AG04449 (cell line): Measurements from ENCODE around the gene SUCLG2.
A peak's percentile ranks its signal among the peaks of the same experiment; 100 is the strongest.

Experiments used
- CTCF ChIA-PET: fragments of 350-600 bp; formaldehyde crosslinking; extraction: SDS; loops from one replicate; lab custom pipeline; 2021; ENCODE audit warnings: antibody characterized with exemption; lab: Yijun Ruan, JAX
- POLR2A ChIA-PET: fragments of 400-600, 350-600 bp; formaldehyde crosslinking; extraction: SDS; loops from one replicate; lab custom pipeline; 2020; ENCODE audit warnings: antibody characterized with exemption, inconsistent platforms; lab: Yijun Ruan, JAX
- DNase-seq: peaks from one replicate; pipeline ENCODE4 v3.0.0-alpha.2; 2010; ENCODE audit warnings: low read depth, low spot score
- H3K4me3 ChIP-seq: 2 replicates; pipeline ENCODE4 v1.5.1; 2011; ENCODE audit warnings: low read depth, mild to moderate bottlenecking, control low read depth, low read length
- TF ChIP-seq, protein P1 (sequence below): IDR thresholded peaks from one replicate; pipeline ENCODE4 v1.5.1; 2011; ENCODE audit warnings: mild to moderate bottlenecking, moderate library complexity, low read length, control low read depth, inconsistent platforms; ENCODE audit not compliant: insufficient read depth; ENCODE audit errors: missing control alignments

SUCLG2 gene

DNA sequence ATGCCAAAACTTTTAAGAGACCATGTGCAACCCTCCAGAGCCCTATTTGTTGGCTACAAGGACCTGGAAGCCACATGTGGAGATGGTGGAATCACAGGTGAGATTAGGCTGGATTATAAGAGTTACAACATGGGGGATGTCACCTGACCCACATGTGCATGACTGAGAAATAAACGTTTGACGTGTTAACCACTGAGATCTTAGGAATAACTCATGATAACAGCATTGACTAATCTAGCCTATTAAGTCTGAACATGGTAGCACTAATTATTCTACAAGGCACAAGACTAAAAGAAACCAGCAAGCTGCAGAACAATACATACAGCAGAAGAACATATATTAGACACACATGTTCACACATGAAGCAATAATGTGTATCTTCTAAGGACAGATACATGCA is 38.4 kb downstream of the SUCLG2 start:
- ChIA-PET POLR2A (no interaction called here), CTCF (interaction anchor here (1.1 kb wide), 1 partner anchor 10 kb away, joined by 4 read pairs; no protein-coding TSS in a partner anchor)
- no peak overlapping the region for H3K4me3 ChIP-seq
- TF ChIP-seq, protein P1, sequence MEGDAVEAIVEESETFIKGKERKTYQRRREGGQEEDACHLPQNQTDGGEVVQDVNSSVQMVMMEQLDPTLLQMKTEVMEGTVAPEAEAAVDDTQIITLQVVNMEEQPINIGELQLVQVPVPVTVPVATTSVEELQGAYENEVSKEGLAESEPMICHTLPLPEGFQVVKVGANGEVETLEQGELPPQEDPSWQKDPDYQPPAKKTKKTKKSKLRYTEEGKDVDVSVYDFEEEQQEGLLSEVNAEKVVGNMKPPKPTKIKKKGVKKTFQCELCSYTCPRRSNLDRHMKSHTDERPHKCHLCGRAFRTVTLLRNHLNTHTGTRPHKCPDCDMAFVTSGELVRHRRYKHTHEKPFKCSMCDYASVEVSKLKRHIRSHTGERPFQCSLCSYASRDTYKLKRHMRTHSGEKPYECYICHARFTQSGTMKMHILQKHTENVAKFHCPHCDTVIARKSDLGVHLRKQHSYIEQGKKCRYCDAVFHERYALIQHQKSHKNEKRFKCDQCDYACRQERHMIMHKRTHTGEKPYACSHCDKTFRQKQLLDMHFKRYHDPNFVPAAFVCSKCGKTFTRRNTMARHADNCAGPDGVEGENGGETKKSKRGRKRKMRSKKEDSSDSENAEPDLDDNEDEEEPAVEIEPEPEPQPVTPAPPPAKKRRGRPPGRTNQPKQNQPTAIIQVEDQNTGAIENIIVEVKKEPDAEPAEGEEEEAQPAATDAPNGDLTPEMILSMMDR, result no peak
- DNase-seq, result no peak

DNA sequence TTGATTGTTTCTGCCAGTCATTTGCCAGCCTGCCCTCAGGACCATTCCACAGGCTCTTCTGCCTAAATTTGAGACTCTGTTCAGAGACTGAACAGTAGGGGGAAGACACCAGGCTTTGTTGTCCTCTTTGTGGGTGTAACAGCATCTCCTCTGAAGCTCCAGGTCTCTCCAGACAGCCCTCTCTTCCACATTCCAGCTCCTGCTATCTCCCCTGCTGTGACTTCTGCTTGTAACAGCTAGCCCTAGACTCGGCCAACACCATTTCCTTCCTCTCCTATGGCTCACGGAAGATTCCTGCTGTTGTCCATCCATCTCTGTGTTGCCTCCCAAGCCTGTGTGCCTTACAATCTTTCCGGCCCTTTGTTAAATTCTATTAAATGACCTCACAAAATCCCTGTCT is 40.2 kb downstream of the SUCLG2 start:
- CTCF ChIA-PET, result interaction anchor here (1.4 kb wide), 1 partner anchor 9 kb away, joined by 4 read pairs; no protein-coding TSS in a partner anchor
- no peak overlapping the region for H3K4me3 ChIP-seq
- no peak for DNase-seq
- POLR2A ChIA-PET, result no interaction called here
- TF ChIP-seq, protein P1, result no peak

DNA sequence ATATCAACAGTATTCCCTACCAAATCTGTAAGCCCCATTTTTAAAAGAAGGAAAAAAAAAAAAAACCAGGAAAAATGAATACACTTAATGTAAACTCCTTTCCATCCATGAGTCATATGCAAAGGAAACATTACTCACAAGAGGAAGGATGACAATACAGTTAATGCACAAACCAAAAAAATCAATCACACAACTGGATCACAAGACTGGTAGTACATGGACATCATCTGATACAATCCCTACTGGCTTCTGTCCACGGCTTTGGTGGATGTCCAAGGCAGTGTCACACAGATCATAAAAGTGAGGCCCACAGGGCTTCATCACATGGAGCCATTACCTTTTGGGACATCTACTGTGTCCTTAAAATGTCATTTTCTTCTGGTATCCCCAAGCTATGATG is 44.0 kb downstream of the SUCLG2 start:
- POLR2A ChIA-PET, result no interaction called here
- H3K4me3 ChIP-seq, result no peak overlapping the region
- TF ChIP-seq, protein P1, result no peak
- CTCF ChIA-PET, result no interaction called here
- no peak for DNase-seq

DNA sequence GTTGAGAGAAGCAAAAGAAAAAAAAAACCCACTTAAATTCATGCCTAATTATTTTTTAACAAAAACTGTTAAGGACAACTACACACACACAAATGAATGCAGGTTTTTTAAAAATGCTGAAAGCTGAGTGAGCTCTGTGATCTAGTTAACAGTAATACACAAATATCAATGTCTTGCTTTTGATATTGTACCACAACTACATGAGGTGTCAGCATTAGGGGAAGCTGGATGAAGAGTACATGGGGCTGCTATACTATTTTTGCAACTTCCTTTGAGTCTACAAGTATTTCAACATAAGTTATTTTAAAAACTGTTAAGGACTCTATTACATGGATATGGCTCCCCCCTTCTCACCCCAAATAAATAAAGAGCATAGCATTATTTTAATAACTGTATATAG is 44.7 kb downstream of the SUCLG2 start:
- ChIA-PET CTCF (interaction anchor here (0.9 to 1.4 kb wide), 3 partner anchors 9 to 226 kb away, joined by 3 to 5 read pairs (median 3); no protein-coding TSS in a partner anchor), POLR2A (no interaction called here)
- DNase-seq, result no peak
- no peak overlapping the region for H3K4me3 ChIP-seq
- TF ChIP-seq, protein P1, result no peak

DNA sequence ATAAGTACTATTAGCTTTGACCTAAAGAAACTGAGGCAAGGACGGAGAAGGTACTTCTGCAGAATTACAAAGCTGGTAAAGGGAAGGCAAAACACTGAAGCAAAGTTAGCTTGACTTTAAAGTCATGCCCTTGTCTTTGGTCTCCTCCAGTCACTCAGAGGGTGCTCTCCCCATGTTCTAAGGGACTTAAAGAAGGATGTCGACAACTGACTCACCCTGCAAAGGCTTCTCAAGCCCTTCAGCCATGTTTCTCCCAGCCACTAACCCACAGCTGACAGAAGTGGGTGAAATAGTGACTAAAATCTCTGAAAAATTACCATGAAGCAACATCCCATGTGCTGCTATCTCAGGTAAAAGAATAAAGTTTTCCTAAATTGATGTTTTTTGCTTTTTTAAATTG is 46.4 kb downstream of the SUCLG2 start:
- no peak overlapping the region for H3K4me3 ChIP-seq
- no peak for DNase-seq
- ChIA-PET CTCF (interaction anchor here (0.6 to 1.3 kb wide), 2 partner anchors 38 to 228 kb away, joined by 4 to 5 read pairs; no protein-coding TSS in a partner anchor), POLR2A (no interaction called here)
- TF ChIP-seq, protein P1, result no peak

DNA sequence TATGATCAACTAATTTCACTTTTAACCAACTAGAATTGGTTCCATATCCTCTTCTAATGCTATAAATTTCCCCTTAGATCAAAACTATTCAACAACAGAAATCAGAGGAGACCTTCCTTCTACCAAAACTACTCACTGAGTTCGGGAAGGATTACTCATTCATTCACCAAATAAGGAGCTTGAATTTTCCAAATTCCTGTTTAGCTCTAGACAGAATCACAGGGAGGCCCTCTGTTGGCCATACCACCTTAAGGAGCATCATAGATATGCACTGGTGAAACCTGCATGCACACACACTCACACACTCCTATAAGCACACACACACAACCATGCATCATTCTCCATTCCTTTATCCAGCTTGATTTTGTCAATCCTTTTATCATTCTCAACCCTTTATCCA is 49.0 kb downstream of the SUCLG2 start:
- CTCF ChIA-PET, result interaction anchor here (0.6 to 7.0 kb wide), 19 partner anchors 8 to 1351 kb away, joined by 3 to 89 read pairs (median 4); no protein-coding TSS in a partner anchor
- no peak overlapping the region for H3K4me3 ChIP-seq
- TF ChIP-seq, protein P1, result peak; percentile 62
- peak; percentile 46 for DNase-seq
- POLR2A ChIA-PET, result interaction anchor here (1.2 kb wide), 1 partner anchor 30 kb away, joined by 3 read pairs; no protein-coding TSS in a partner anchor
